Measurements from ENCODE around the gene FGFRL1. TPM values are rescaled to one million over a fixed set of nuclear protein-coding genes. Genes with fewer than 3 reads are reported as not detected.

FGFRL1 gene
- polyA plus RNA-seq, 1 donor from 2014 or later: 0.97 TPM

DNA sequence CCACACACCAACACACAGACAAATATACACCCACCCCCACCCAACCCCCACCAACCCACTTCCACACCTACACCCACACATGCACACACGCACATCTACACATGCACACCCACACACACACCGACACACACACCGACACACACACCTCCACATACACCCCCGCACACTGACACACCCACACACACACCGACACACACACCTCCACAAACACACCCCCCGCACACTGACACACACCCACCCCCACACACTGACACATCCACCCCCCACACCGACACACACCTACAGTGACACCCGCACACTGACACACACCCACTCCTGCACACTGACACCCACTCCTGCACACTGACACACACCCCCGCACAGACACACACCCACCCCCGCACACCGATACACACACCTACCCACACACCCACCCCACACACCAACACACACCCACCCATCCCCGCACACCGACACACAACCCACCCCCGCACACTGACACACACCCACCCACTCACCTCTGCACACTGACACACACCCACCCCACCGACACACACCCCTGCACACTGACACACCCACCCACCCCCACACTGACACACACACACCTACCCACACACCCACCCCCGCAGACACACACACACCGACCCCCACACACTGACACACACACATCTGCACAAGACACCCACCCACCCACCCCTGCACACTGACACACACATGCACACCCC, 31.1 kb downstream of the FGFRL1 start:
- no peaks in the 10 kb centered on the region for H3K79me2 ChIP-seq (replicated peaks; ENCODE audit: insufficient read depth, low read length)
- H2AFZ ChIP-seq (ENCODE audit: low read depth, low read length): no peak overlapping the region
- no peaks in the 10 kb centered on the region for H3F3A ChIP-seq (ENCODE audit: insufficient read depth, low read length, poor library complexity, severe bottlenecking)
- H3K9me3 ChIP-seq (ENCODE audit: low read length): no peaks in the 10 kb centered on the region
- TF ChIP-seq RAD21 (conservative IDR thresholded peaks at IDR 0.05): no peak
- H3K27ac ChIP-seq (ENCODE audit: low read length): no peak overlapping the region
- no peak overlapping the region for H3K9ac ChIP-seq (ENCODE audit: low read length)
- no peak overlapping the region for H3K4me3 ChIP-seq (ENCODE audit: low read length)
- no peak overlapping the region for H3K4me2 ChIP-seq (ENCODE audit: low read length)
- H3K36me3 ChIP-seq (ENCODE audit: insufficient read depth, low read length): no peaks in the 10 kb centered on the region
- H4K20me1 ChIP-seq (ENCODE audit: insufficient read depth): no peaks in the 10 kb centered on the region
- no peaks in the 10 kb centered on the region for H3K27me3 ChIP-seq (ENCODE audit: insufficient read depth, low read depth, low read length)
- no peaks in the 10 kb centered on the region for H3K9me2 ChIP-seq (ENCODE audit: insufficient read depth, low read length)

DNA sequence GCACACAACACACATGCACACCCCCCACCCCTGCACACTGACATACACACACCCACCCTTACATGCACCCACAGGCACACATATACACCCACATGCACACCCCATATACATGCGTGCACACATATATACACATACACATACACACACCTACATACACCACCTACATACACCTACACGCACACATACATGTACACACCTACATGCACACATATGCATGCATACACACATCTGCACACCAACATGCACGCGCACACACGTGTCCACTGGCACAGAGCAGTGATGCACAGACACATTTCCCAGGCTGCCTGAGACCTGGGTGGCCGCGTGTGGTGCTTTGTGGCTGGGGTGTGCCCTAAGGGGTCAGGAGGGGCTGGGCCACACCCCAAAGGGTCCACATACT, 31.7 kb downstream of the FGFRL1 start:
- Histone ChIP-seq H3F3A (ENCODE audit: insufficient read depth, low read length, poor library complexity, severe bottlenecking) (no peaks in the 10 kb centered on the region), H3K9me2 (ENCODE audit: insufficient read depth, low read length) (no peaks in the 10 kb centered on the region), H3K9me3 (ENCODE audit: low read length) (no peaks in the 10 kb centered on the region), H3K4me3 (ENCODE audit: low read length) (no peak overlapping the region), H3K4me2 (ENCODE audit: low read length) (no peak overlapping the region), H2AFZ (ENCODE audit: low read depth, low read length) (no peak overlapping the region), H3K79me2 (replicated peaks; ENCODE audit: insufficient read depth, low read length) (no peaks in the 10 kb centered on the region), H3K27ac (ENCODE audit: low read length) (no peak overlapping the region), H4K20me1 (ENCODE audit: insufficient read depth) (no peaks in the 10 kb centered on the region), H3K9ac (ENCODE audit: low read length) (no peak overlapping the region), H3K27me3 (ENCODE audit: insufficient read depth, low read depth, low read length) (no peaks in the 10 kb centered on the region), H3K36me3 (ENCODE audit: insufficient read depth, low read length) (no peaks in the 10 kb centered on the region)
- TF ChIP-seq SMC3 (conservative IDR thresholded peaks at IDR 0.05; ENCODE audit: poor library complexity) (no peak), POLR2AphosphoS5 (IDR thresholded peaks at IDR 0.05) (no peak)
- TF ChIP-seq, protein P1, sequence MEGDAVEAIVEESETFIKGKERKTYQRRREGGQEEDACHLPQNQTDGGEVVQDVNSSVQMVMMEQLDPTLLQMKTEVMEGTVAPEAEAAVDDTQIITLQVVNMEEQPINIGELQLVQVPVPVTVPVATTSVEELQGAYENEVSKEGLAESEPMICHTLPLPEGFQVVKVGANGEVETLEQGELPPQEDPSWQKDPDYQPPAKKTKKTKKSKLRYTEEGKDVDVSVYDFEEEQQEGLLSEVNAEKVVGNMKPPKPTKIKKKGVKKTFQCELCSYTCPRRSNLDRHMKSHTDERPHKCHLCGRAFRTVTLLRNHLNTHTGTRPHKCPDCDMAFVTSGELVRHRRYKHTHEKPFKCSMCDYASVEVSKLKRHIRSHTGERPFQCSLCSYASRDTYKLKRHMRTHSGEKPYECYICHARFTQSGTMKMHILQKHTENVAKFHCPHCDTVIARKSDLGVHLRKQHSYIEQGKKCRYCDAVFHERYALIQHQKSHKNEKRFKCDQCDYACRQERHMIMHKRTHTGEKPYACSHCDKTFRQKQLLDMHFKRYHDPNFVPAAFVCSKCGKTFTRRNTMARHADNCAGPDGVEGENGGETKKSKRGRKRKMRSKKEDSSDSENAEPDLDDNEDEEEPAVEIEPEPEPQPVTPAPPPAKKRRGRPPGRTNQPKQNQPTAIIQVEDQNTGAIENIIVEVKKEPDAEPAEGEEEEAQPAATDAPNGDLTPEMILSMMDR (IDR thresholded peaks at IDR 0.05; ENCODE audit: poor library complexity, severe bottlenecking): no peak
- TF ChIP-seq, protein P2, sequence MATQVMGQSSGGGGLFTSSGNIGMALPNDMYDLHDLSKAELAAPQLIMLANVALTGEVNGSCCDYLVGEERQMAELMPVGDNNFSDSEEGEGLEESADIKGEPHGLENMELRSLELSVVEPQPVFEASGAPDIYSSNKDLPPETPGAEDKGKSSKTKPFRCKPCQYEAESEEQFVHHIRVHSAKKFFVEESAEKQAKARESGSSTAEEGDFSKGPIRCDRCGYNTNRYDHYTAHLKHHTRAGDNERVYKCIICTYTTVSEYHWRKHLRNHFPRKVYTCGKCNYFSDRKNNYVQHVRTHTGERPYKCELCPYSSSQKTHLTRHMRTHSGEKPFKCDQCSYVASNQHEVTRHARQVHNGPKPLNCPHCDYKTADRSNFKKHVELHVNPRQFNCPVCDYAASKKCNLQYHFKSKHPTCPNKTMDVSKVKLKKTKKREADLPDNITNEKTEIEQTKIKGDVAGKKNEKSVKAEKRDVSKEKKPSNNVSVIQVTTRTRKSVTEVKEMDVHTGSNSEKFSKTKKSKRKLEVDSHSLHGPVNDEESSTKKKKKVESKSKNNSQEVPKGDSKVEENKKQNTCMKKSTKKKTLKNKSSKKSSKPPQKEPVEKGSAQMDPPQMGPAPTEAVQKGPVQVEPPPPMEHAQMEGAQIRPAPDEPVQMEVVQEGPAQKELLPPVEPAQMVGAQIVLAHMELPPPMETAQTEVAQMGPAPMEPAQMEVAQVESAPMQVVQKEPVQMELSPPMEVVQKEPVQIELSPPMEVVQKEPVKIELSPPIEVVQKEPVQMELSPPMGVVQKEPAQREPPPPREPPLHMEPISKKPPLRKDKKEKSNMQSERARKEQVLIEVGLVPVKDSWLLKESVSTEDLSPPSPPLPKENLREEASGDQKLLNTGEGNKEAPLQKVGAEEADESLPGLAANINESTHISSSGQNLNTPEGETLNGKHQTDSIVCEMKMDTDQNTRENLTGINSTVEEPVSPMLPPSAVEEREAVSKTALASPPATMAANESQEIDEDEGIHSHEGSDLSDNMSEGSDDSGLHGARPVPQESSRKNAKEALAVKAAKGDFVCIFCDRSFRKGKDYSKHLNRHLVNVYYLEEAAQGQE (IDR thresholded peaks at IDR 0.05; ENCODE audit: borderline replicate concordance): no peak

DNA sequence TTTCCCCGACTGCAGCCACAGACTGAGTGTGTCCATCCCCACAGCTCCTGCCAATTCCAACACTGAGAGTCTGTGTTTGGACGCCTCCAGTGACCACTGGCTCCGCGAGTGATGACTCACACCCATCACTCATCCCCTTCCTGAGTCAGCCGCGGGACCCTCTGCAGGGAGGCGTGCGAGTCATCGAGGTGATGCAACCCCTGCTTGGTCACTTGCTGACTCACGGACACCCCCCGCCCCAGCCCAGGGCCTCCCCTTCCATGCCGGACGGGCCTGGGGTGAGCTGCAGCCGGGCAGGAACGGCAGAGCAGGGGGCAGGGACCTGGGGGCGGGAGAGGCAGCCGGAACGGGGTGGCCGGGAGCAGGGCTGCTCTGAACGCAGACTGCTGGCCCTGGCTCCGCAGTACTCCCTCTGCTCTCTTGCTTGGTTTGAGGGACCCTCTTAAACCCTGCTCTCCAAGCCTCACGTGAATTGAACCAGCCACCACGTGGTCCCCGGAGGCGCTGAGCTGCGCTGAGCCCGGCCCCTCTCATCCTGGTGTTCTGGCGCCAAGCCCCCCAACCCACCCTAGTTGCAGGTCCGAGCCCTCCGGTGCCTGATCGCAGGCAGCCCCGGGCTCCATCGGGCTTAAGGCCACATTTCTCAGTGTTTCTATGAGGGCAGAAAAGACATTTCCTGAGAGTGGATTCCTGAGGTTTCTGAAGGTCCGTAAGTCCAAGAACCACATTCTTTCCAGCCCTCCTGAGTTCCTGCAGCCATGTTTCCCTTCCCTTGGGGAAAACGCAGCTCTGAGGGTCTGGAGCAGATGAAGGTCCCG, 32.4 kb downstream of the FGFRL1 start:
- Histone ChIP-seq H3K9me3 (ENCODE audit: low read length) (no peaks in the 10 kb centered on the region), H3K27ac (ENCODE audit: low read length) (no peak overlapping the region), H3K9ac (ENCODE audit: low read length) (no peak overlapping the region), H3K27me3 (ENCODE audit: insufficient read depth, low read depth, low read length) (no peaks in the 10 kb centered on the region), H3K4me3 (ENCODE audit: low read length) (no peak overlapping the region), H3F3A (ENCODE audit: insufficient read depth, low read length, poor library complexity, severe bottlenecking) (no peaks in the 10 kb centered on the region), H3K9me2 (ENCODE audit: insufficient read depth, low read length) (no peaks in the 10 kb centered on the region), H2AFZ (ENCODE audit: low read depth, low read length) (no peak overlapping the region), H4K20me1 (ENCODE audit: insufficient read depth) (no peaks in the 10 kb centered on the region), H3K79me2 (replicated peaks; ENCODE audit: insufficient read depth, low read length) (no peaks in the 10 kb centered on the region), H3K4me2 (ENCODE audit: low read length) (no peak overlapping the region), H3K36me3 (ENCODE audit: insufficient read depth, low read length) (no peaks in the 10 kb centered on the region)
- TF ChIP-seq, protein P1 (IDR thresholded peaks at IDR 0.05; ENCODE audit: poor library complexity, severe bottlenecking): no peak
- TF ChIP-seq MXI1 (conservative IDR thresholded peaks at IDR 0.05; ENCODE audit: poor library complexity, severe bottlenecking) (no peak), EP300 (conservative IDR thresholded peaks at IDR 0.05; ENCODE audit: poor library complexity, severe bottlenecking) (no peak), POLR2AphosphoS5 (IDR thresholded peaks at IDR 0.05) (no peak), RAD21 (conservative IDR thresholded peaks at IDR 0.05) (no peak), TAF1 (IDR thresholded peaks at IDR 0.05; ENCODE audit: low read depth) (no peak), SMC3 (conservative IDR thresholded peaks at IDR 0.05; ENCODE audit: poor library complexity) (no peak)
- TF ChIP-seq, protein P2 (IDR thresholded peaks at IDR 0.05; ENCODE audit: borderline replicate concordance): no peak

Measured in neural cell (in vitro differentiated cells).